ENCODE data around the gene SLC30A5.

GRCh38 chr5:69105996-69106906, 12.4 kb downstream of the SLC30A5 start:
- TF ChIP-seq POLR2A (IDR thresholded peaks at IDR 0.05): no peak
- no peak for TF ChIP-seq CTCF (IDR thresholded peaks at IDR 0.05)

All from adrenal gland (tissue), 5 donors.